ENCODE data around the gene SUPT6H. TPM values are rescaled to one million over a fixed set of nuclear protein-coding genes. Genes with fewer than 3 reads are reported as not detected.

The SUPT6H gene
- polyA plus RNA-seq, 1 donor from 2014 or later, result 19.0 TPM

- TF ChIP-seq CTCF (IDR thresholded peaks at IDR 0.05; ENCODE audit: poor library complexity, severe bottlenecking) (no peak), SMC3 (conservative IDR thresholded peaks at IDR 0.05; ENCODE audit: poor library complexity) (no peak), RAD21 (conservative IDR thresholded peaks at IDR 0.05) (no peak), TAF1 (IDR thresholded peaks at IDR 0.05; ENCODE audit: low read depth) (no peak), POLR2AphosphoS5 (IDR thresholded peaks at IDR 0.05) (no peak), EZH2 (IDR thresholded peaks at IDR 0.05; ENCODE audit: borderline replicate concordance, insufficient read depth, low read length, poor library complexity, severe bottlenecking) (no peak), MXI1 (conservative IDR thresholded peaks at IDR 0.05; ENCODE audit: poor library complexity, severe bottlenecking) (no peak), REST (IDR thresholded peaks at IDR 0.05; ENCODE audit: borderline replicate concordance) (no peak), EP300 (conservative IDR thresholded peaks at IDR 0.05; ENCODE audit: poor library complexity, severe bottlenecking) (no peak)
- Histone ChIP-seq H3K27ac (ENCODE audit: low read length) (no peak overlapping the region), H3K9me3 (ENCODE audit: low read length) (no peaks in the 10 kb centered on the region), H3K4me3 (ENCODE audit: low read length) (no peak overlapping the region), H3K9me2 (ENCODE audit: insufficient read depth, low read length) (no peaks in the 10 kb centered on the region), H4K20me1 (ENCODE audit: insufficient read depth) (no peaks in the 10 kb centered on the region), H3K4me2 (ENCODE audit: low read length) (no peak overlapping the region), H3K79me2 (replicated peaks; ENCODE audit: insufficient read depth, low read length) (no peaks in the 10 kb centered on the region), H3K27me3 (ENCODE audit: insufficient read depth, low read depth, low read length) (no peaks in the 10 kb centered on the region), H3F3A (ENCODE audit: insufficient read depth, low read length, poor library complexity, severe bottlenecking) (no peaks in the 10 kb centered on the region), H3K9ac (ENCODE audit: low read length) (no peak overlapping the region), H3K36me3 (ENCODE audit: insufficient read depth, low read length) (no peaks in the 10 kb centered on the region), H2AFZ (ENCODE audit: low read depth, low read length) (no peak overlapping the region)
These were observed 76.8 kb downstream of the SUPT6H start for GRCh38 chr17:28738680-28739384.

GRCh38 chr17:28740406-28741357 is 78.7 kb downstream of the SUPT6H start:
- H3K27ac ChIP-seq (ENCODE audit: low read length), result no peak overlapping the region
- H2AFZ ChIP-seq (ENCODE audit: low read depth, low read length), result no peak overlapping the region
- no peaks in the 10 kb centered on the region for H3K27me3 ChIP-seq (ENCODE audit: insufficient read depth, low read depth, low read length)
- peaks cover under 1% of the 10 kb centered on the region for H4K20me1 ChIP-seq (ENCODE audit: insufficient read depth)
- H3K9me2 ChIP-seq (ENCODE audit: insufficient read depth, low read length), result no peaks in the 10 kb centered on the region
- peaks cover 18% of the 10 kb centered on the region for H3K79me2 ChIP-seq (replicated peaks; ENCODE audit: insufficient read depth, low read length)
- no peak overlapping the region for H3K4me3 ChIP-seq (ENCODE audit: low read length)
- H3K9me3 ChIP-seq (ENCODE audit: low read length), result no peaks in the 10 kb centered on the region
- no peaks in the 10 kb centered on the region for H3F3A ChIP-seq (ENCODE audit: insufficient read depth, low read length, poor library complexity, severe bottlenecking)
- no peak overlapping the region for H3K4me2 ChIP-seq (ENCODE audit: low read length)
- TF ChIP-seq MXI1 (conservative IDR thresholded peaks at IDR 0.05; ENCODE audit: poor library complexity, severe bottlenecking) (no peak), TAF1 (IDR thresholded peaks at IDR 0.05; ENCODE audit: low read depth) (no peak), CTCF (IDR thresholded peaks at IDR 0.05; ENCODE audit: poor library complexity, severe bottlenecking) (no peak), REST (IDR thresholded peaks at IDR 0.05; ENCODE audit: borderline replicate concordance) (no peak), EZH2 (IDR thresholded peaks at IDR 0.05; ENCODE audit: borderline replicate concordance, insufficient read depth, low read length, poor library complexity, severe bottlenecking) (no peak), RAD21 (conservative IDR thresholded peaks at IDR 0.05) (no peak), SMC3 (conservative IDR thresholded peaks at IDR 0.05; ENCODE audit: poor library complexity) (no peak), POLR2AphosphoS5 (IDR thresholded peaks at IDR 0.05) (no peak), EP300 (conservative IDR thresholded peaks at IDR 0.05; ENCODE audit: poor library complexity, severe bottlenecking) (no peak)
- H3K36me3 ChIP-seq (ENCODE audit: insufficient read depth, low read length), result no peaks in the 10 kb centered on the region
- H3K9ac ChIP-seq (ENCODE audit: low read length), result no peak overlapping the region
